Endothelial cell of umbilical vein (primary cell): ENCODE measurements around the gene CYP2A13. TPM values are rescaled to one million over a fixed set of nuclear protein-coding genes. Genes with fewer than 3 reads are reported as not detected.

Experiments
- BruUV-seq: library from RNA; stranded (reverse); fragments of 400-500 nt; replicated peaks from 2 replicates; lab custom pipeline; 2021; lab: Mats Ljungman, UMichigan
- CTCF ChIA-PET: fragments of 300-600, 350-600 bp; sonication (Branson Sonifier 250); formaldehyde crosslinking; loops from one replicate; lab custom pipeline; 2021; ENCODE audit warnings: antibody characterized with exemption, inconsistent platforms; lab: Charles Lee
- POLR2A ChIA-PET: fragments of 300-600, 350-600 bp; sonication (Branson Sonifier 250); formaldehyde crosslinking; loops from one replicate; lab custom pipeline; 2021; ENCODE audit warnings: antibody characterized with exemption, inconsistent platforms; lab: Charles Lee
- DNase-seq: peaks from one replicate; pipeline ENCODE4 v3.0.0-alpha.2; 2011; ENCODE audit warnings: low read depth, low spot score
- FAIRE-seq: peaks from 2 replicates; lab custom pipeline; 2011; peaks lifted over from hg19 to GRCh38; lab: Jason Lieb, UNC
- H2AFZ ChIP-seq: 2 replicates; pipeline ENCODE4 v1.6.0; 2012; ENCODE audit warnings: low read depth, low read length, control low read depth, inconsistent platforms
- H3K27ac ChIP-seq: 2 replicates; pipeline ENCODE4 v1.5.1; 2011; ENCODE audit warnings: low read depth, mild to moderate bottlenecking, control low read depth, low read length, moderate library complexity; ENCODE audit not compliant: insufficient read depth
- H3K27me3 ChIP-seq, 2 experiments: 2 replicates each; pipeline versions ENCODE4 v1.6.0 to v1.6.1; 2011; ENCODE audit warnings: low read length in 2 of 2, mixed read lengths in 1 of 2; ENCODE audit not compliant: control insufficient read depth in 2 of 2, insufficient read depth in 2 of 2
- H3K36me3 ChIP-seq, 2 experiments: 2 replicates in 1 of 2; 3 replicates in 1 of 2; pipeline ENCODE4 v1.5.1; 2011; ENCODE audit warnings: low read length in 2 of 2, mild to moderate bottlenecking in 1 of 2, moderate library complexity in 1 of 2; ENCODE audit not compliant: control insufficient read depth in 2 of 2, insufficient read depth in 2 of 2; ENCODE audit errors: extremely low read depth in 1 of 2
- H3K4me1 ChIP-seq: 3 replicates; pipeline ENCODE4 v1.5.1; 2011; ENCODE audit warnings: mild to moderate bottlenecking, low read length; ENCODE audit not compliant: control insufficient read depth, insufficient read depth; ENCODE audit errors: extremely low read depth
- H3K4me2 ChIP-seq: 2 replicates; pipeline ENCODE4 v1.6.1; 2011; ENCODE audit warnings: low read length, control low read depth, mixed read lengths; ENCODE audit not compliant: insufficient read depth
- H3K4me3 ChIP-seq, 3 experiments: fragments of 200-600 bp in 1 of 3; sonication (generic), shearing (Covaris generic) in 1 of 3; replicated peaks in 1 of 3; 2 replicates each; pipeline ENCODE4 v1.5.1; 2011 to 2016; ENCODE audit warnings: control low read depth in 3 of 3, low read length in 3 of 3, mild to moderate bottlenecking in 2 of 3, inconsistent platforms in 1 of 3, low read depth in 1 of 3, moderate library complexity in 1 of 3; ENCODE audit not compliant: insufficient read depth in 1 of 3
- H3K79me2 ChIP-seq: 2 replicates; pipeline ENCODE4 v1.6.0; 2012; ENCODE audit warnings: low read length, inconsistent platforms; ENCODE audit not compliant: control insufficient read depth, insufficient read depth
- H3K9ac ChIP-seq: replicated peaks from 2 replicates; pipeline ENCODE3; 2011; ENCODE audit warnings: low read length, control low read depth; ENCODE audit not compliant: insufficient read depth; ENCODE audit errors: extremely low read depth
- H3K9me1 ChIP-seq: replicated peaks from 3 replicates; pipeline ENCODE4 v1.6.0; 2011; ENCODE audit warnings: mild to moderate bottlenecking, low read length; ENCODE audit not compliant: control insufficient read depth, insufficient read depth; ENCODE audit errors: extremely low read depth
- H3K9me3 ChIP-seq: replicated peaks from 2 replicates; pipeline ENCODE4 v1.5.1; 2012; ENCODE audit warnings: low read length, inconsistent platforms; ENCODE audit not compliant: control insufficient read depth, insufficient read depth
- H4K20me1 ChIP-seq: replicated peaks from 2 replicates; pipeline ENCODE3; 2011; ENCODE audit warnings: mild to moderate bottlenecking, low read length; ENCODE audit not compliant: control insufficient read depth, insufficient read depth; ENCODE audit errors: extremely low read depth
- CTCF ChIP-seq, 2 donors: IDR thresholded peaks; 1 replicate in 1 of 2; 2 replicates in 1 of 2; pipeline ENCODE4 v1.5.1; 2011; ENCODE audit warnings: low read length in 2 of 2, mild to moderate bottlenecking in 2 of 2, moderate library complexity in 2 of 2, control low read depth in 1 of 2, inconsistent platforms in 1 of 2, low read depth in 1 of 2; ENCODE audit not compliant: insufficient read depth in 1 of 2; ENCODE audit errors: extremely low read depth in 1 of 2
- EZH2 ChIP-seq: IDR thresholded peaks from 2 replicates; pipeline ENCODE4 v1.6.1; 2012; ENCODE audit warnings: borderline replicate concordance, low read depth, mild to moderate bottlenecking, moderate library complexity, low read length, inconsistent platforms; ENCODE audit not compliant: severe bottlenecking
- FOS ChIP-seq: IDR thresholded peaks from 2 replicates; pipeline ENCODE4 v1.6.1; 2011; ENCODE audit warnings: mild to moderate bottlenecking, low read length, moderate library complexity, borderline replicate concordance; ENCODE audit not compliant: insufficient read depth
- GATA2 ChIP-seq: IDR thresholded peaks from 2 replicates; pipeline ENCODE4 v1.7.0; 2011; ENCODE audit warnings: low read depth, mild to moderate bottlenecking, moderate library complexity, mixed read lengths, low read length; ENCODE audit not compliant: insufficient read length, insufficient read depth
- JUN ChIP-seq: IDR thresholded peaks from 2 replicates; pipeline ENCODE4 v1.6.1; 2011; ENCODE audit warnings: borderline replicate concordance, low read depth; ENCODE audit not compliant: insufficient read length, insufficient read depth
- MAX ChIP-seq: IDR thresholded peaks from 2 replicates; pipeline ENCODE4 v1.6.1; 2011; ENCODE audit not compliant: insufficient read depth, insufficient read length
- MYC ChIP-seq: IDR thresholded peaks from one replicate; pipeline ENCODE4 v1.6.1; 2011; ENCODE audit warnings: mild to moderate bottlenecking, low read depth, low read length
- POLR2A ChIP-seq: IDR thresholded peaks from 2 replicates; pipeline ENCODE4 v1.6.1; 2012; ENCODE audit warnings: low read depth, mild to moderate bottlenecking, control low read depth, low read length
- POLR2AphosphoS5 ChIP-seq: IDR thresholded peaks from 2 replicates; pipeline ENCODE4 v1.6.1; 2012; ENCODE audit warnings: low read depth, mild to moderate bottlenecking, control low read depth, low read length, moderate library complexity; ENCODE audit not compliant: insufficient read depth
- dilution Hi-C: fragments of 300-500 bp; cut with MboI; formaldehyde crosslinking; loops from one replicate; pipeline ENCODE4 v1.15.0; 2019; ENCODE audit warnings: low sequenced_read_pairs; ENCODE audit not compliant: extremely low pct_ligation_motif_present
- intact Hi-C: fragments of 100-400 bp; cut with micrococcal nuclease; formaldehyde crosslinking; loops from one replicate; pipeline ENCODE4 v1.10.0; 2022
- polyA plus RNA-seq, 4 experiments: library from polyadenylated mRNA; depleted of rRNA in 3 of 4; stranded (reverse) in 3 of 4; unstranded in 1 of 4; fragments of >200 nt; gene quantifications; 2 replicates each; pipeline versions ENCODE4 v1.2.1 to v1.2.3, GENCODE V29; 2011 to 2012; ENCODE audit warnings: missing spikeins in 1 of 4
- total RNA-seq: library from RNA; stranded (reverse); gene quantifications from 2 replicates; pipeline ENCODE4 v1.2.3, GENCODE V29; 2021

Gene CYP2A13
- total and polyA plus RNA-seq, 2 donors (not counting 3 experiments of a cell fraction or from before 2014, with no cell fraction given), result not detected

GRCh38 chr19:41097302-41097701, 9.1 kb downstream of the CYP2A13 start:
- H3K9me1 ChIP-seq, result no peaks in the 10 kb centered on the region
- no peak for DNase-seq
- ChIA-PET POLR2A (no interaction called here), CTCF (no interaction called here)
- H3K9me3 ChIP-seq, result no peaks in the 10 kb centered on the region
- no peak overlapping the region for H3K9ac ChIP-seq
- H2AFZ ChIP-seq, result no peak overlapping the region
- BruUV-seq, result no TSS peak
- no peak for FAIRE-seq
- intact Hi-C loops (no loop called here), dilution Hi-C loops (no loop called here)
- no peaks in the 10 kb centered on the region for H4K20me1 ChIP-seq
- H3K27ac ChIP-seq, result no peak overlapping the region
- peaks cover 0 to 2% of the 10 kb centered on the region in 2 experiments for H3K27me3 ChIP-seq
- no peaks in the 10 kb centered on the region for H3K36me3 ChIP-seq
- no peaks in the 10 kb centered on the region for H3K79me2 ChIP-seq
- no peak overlapping the region for H3K4me2 ChIP-seq
- no peaks in the 10 kb centered on the region for H3K4me1 ChIP-seq
- H3K4me3 ChIP-seq, result no peak overlapping the region
- TF ChIP-seq FOS (no peak), JUN (no peak), CTCF (IDR thresholded peaks at IDR 0.05; ENCODE audit: extremely low read depth in 1 of 2, insufficient read depth in 1 of 2, low read depth in 1 of 2, low read length in 2 of 2) (no peak), POLR2A (no peak), MAX (no peak), GATA2 (no peak), POLR2AphosphoS5 (no peak), MYC (no peak), EZH2 (no peak)
